Left lobe of liver (tissue), 2 donors: ENCODE results near the gene TMEM63B. TPM values are rescaled to one million over a fixed set of nuclear protein-coding genes. Genes with fewer than 3 reads are reported as not detected.

Experiments used
- ATAC-seq: fragments of 200-7000 bp; cut with Tn5 transposase; one replicate; pipeline ENCODE4 v1.9.1; 2020; ENCODE audit warnings: mild to moderate bottlenecking, moderate library complexity
- DNase-seq: peaks from one replicate; pipeline ENCODE4 v3.0.0-alpha.2; 2020; ENCODE audit warnings: low spot score
- total RNA-seq: library from RNA; stranded (reverse); gene quantifications from one replicate; pipeline ENCODE4 v1.2.1, GENCODE V29; 2021
- donor health status: DM: no; HTN: no; CAD: no; lungs with moderate emphysema.
- donor health status: DM: no; HTN: yes; CAD: no.

The TMEM63B gene
- total RNA-seq, 1 donor from 2014 or later: 38.0 TPM

DNA sequence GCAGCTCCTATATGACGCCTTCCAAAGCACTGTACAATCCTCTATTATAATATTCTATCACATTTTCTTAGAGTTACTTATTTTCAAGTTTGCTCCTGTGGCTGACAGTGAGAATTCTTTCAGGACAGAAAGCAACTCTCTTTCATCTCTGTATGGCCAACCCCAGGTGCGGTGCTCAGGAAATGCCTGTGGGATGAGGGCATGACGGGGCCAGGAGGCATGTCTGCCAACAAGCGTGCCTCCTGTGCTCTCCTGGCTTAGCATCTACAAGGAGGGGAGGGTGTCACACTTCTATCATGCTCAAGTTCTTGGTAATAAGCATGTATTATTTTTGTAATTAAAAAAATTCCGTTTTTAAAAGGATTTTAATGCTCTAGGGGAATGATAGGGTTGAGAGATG lies 11.5 kb upstream of the TMEM63B start:
- ATAC-seq (no peak), DNase-seq (no peak)

DNA sequence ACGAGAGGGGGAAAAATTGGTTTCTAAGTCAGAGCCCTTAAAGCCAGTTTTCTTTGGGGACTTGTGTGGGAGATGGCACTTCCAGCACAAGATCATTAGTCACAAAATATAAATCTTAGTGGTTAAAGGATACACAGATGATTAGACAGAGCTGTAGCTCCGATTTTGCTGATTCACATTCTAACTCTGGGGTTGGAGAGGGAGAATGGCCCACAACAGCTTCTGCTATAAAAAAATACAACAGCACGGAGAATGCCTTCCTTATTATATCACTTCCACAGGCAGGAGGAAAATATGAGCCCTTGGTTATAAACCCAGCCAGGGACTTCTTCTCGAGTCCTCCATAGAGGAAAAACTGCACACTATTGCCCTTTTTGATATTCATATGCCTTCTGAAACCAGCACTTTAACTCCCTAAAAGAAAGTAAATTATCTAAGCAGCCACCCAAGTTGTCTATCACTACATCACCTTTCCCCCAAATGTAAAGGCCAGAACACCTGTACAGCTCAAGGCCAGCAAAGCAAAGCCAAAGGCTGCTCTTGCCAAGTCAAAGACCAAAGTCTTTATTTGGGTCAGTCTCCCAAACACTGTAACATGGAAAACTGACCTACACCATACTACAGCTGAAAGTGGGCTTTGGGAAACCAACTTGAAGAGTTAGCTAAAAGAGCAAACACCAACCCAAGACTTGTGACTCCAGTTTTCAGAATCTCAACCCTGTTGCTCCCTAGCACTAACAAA lies 10.5 kb upstream of the TMEM63B start:
- ATAC-seq (peak; percentile 90), DNase-seq (peak; percentile 74)

DNA sequence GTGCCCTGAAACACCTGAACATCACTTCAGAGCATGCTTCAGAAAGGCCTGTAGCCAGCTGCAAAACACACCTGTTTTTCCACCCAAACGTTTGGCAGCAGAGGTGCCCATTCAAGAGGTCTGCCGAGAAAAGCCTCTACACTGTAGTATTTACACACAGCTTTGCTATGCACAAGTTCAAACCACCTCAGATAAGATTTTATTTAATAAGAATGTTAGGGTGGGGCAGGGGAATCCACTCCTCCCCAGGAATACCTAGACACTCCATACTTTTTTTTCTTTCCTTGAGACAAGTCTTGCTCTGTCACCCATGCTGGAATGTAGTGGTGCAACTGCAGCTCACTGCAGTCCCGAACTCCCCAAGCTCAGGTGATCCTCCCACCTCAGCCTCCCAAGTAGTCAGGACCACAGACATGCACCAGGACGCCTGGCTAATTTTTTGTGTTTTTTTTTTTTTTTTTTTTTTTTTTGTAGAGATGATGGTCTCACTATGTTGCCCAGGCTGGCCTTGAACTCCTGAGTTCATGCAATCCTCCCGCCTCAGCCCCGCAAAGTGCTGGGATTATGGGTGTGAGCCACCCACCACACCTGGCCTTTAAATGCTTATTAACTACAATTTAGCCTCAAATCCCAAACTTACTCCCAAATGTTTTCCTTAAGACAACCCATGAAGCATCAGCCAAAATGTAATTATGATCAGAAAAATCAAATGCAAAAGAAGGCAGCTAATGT lies 9.8 kb upstream of the TMEM63B start:
- peak; percentile 69 for ATAC-seq

DNA sequence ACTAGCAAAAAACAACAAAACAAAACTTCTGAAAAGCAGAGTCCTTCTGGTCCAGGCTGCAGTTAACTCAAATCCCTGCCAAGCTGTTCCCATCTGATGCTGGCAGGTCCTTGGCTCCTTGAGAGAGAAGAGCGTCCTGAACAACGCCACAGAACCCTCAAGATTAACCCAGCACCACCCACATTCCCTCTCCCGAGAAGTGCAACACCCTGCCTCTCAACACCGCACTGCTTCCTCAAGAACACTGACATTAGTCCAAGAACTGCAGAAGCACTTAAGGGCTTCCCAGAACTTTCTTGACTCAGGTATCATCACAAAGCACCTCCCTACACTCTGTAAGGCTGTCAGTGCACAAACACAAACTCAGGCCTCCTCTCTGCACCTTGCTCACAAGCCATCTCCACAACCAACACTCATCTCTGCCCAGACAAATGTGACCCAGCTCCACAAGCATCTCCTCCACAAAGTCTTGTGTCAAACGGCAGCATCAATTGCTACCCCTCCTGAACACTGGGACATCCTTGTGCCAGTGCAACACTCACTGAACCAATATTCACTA lies 7.6 kb upstream of the TMEM63B start:
- no peak for DNase-seq
- no peak for ATAC-seq

More for the DNA sequence above, 9.8 kb upstream of the TMEM63B start:
- DNase-seq: no peak

DNA sequence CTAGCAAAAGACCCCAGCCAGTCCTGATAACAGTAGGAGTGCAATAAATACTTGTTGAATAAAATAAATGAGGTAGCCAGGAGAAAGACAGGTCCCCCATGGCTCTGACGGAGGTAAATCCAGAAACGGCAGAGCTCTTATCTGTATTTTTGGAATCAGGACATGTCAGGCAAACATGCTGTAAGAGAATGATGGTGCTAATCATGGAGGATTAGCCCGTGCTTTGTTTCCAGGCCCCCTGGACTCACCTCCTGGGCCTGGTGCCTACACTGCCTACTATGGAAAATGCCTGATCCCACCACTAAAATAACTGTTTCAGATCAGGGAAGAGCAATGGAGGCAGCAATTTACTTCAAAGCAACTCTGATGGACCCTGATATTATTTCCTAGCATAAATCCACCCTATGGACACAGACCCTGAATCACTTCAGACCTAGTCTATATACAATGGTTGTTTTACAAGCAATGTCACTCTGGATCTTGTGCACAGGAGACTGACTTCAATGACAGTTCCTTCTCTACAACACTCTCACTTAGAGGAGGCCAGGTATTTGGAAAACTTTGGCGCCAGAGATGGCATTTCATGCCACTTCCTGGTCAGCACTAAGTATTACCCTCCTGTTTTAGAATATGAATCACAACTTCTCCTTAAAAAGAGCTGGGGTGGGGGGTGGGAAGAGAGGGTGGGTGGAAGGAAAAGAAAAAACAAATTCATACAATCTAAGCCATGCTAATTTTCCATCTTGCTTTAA lies 6.5 kb upstream of the TMEM63B start:
- DNase-seq (no peak), ATAC-seq (no peak)

DNA sequence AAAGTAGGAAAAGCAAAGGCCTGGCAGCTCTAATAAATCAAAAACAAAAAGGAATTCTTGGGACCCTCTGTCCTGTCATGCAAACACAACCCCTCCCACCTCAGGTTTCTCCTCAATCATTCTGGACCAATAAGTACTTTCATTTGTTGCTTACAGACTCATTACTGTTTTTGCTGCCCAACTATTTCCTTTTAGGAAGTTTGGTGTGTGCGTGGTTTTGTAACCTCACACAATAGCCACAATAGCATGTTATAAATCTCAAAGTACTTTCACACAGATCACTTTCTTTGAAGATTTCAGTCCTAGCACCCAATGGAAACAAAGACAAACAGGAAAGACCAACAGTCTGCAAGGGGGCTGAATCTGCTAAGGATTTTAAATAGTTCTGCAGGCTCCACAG lies 4.6 kb upstream of the TMEM63B start:
- ATAC-seq (no peak), DNase-seq (no peak)

DNA sequence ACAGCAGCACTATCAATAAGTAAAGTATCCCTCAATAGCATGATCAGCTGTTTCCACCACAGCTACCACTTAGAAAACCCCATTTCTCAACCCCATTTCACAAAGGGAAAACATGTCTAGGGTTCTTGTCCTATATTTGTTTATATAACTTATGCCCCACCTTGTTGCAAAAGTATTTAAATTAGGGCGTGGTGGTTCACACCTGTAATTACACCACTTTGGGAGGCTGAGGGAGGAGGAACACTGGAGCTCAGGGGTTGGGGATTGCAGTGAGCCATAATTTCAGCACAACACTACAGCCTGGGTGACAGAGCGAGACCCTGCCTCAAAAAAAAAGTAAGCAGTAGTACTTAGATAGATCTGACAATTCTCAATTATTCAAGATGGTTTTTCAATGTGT lies 3.8 kb upstream of the TMEM63B start:
- DNase-seq (no peak), ATAC-seq (no peak)

DNA sequence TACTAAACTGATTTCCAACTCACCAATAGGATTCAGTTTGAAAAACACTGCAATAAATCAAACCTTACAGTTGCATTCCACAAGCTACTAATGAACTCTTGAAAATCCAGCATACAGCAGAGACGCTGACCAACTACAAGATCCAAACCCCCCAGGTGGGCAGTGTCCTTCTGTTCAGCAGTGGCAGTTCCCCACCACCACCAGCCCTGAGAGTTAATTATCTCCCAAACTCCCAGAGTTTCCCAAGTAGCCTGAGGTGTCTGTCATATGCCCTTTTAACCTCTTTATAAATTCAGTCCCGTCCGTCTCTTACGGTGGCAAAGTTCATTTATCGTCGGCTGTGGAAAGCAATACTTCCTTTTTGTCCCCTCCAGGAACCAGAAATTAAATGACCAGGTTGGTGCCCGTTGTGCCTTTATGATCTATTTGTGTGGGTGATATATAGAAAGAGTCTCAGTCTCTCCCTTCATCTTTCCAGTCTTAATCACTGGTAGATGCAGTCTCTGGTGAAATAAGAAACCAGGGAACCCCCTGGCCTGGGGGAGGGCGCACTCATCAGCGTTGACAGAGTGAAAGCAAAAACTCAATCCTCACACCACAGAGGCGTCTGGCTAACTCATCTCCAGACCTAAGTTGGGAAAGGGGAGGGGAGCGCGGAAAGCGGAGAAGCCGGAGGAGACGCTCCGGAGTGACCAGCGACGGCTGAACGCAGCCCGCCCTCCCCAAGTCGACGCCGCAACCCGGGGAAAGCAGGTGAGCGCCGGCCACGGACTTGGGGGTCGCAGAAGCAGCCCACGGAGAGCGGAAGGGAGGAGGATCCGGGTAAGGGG lies 819 bp upstream of the TMEM63B start:
- DNase-seq (peak; percentile 54), ATAC-seq (peak; percentile 46)

DNA sequence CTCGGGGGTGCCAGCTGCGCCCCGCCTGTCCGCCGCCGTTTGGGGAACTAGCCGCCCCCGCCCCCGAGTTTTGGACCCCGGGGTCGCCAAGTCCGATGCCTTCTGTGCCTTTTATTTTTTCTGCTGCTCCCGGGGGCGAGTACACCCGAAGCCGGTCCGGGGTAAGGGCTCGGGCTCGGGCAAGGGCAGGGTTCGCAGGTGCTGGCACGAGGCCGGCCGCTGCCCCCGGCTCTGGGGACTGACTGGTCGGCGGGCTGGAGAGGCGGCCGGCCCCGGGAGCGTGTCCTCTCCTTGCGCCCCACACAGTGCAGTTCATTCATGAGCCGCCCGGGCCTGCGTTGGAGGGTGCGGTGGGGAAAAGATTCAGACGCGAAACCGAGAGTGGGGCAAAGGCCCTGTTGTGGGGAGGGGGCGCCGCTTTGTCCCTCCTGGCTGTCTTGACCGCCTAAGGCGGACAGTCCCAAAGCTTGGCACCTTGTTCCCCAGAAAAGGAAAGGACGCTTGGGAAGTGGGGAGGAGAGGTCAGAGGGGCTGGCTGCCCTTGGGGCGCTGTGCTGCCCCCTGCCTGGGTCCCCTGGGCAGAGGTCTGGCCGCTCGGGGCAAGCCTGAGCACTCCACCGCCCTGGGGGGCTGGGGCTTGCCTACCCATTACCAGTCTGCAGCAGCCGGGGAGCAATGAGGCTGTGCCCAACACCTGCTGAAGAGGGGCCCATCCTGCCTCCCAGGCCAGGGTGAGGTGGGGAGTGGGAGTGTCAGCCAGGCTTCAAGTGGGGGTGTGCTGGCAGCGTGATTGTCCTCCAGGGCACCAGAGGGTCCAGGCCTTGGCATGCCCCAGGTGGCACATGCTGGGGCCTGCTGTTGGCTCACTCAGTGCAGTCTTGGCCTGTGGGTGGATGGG lies 915 bp downstream of the TMEM63B start:
- ATAC-seq (peak; percentile 43), DNase-seq (peak; percentile 58)

DNA sequence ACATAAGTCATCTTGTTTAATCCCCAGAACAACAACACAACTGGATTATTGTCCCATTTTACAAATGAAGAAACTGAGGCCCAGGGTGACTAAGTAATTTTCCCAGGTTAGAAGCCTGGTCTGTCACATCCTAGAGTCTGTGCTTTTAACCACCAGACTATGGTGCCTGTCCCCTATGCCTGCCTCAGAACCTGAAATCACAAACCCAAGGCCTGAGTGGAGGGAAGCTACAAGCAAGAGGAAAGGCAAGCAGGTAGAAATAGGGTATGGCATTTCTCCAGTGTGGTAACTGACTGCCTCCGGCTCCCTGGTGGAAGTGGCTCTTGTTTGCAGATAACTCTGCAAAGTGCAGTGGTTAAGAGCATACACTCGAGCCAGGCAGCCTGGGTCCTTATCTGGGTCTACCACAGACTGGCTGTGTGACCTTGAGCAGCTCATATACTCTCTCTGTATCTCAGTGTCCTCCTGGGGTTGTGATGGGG lies 2.5 kb downstream of the TMEM63B start:
- ATAC-seq (no peak), DNase-seq (no peak)

DNA sequence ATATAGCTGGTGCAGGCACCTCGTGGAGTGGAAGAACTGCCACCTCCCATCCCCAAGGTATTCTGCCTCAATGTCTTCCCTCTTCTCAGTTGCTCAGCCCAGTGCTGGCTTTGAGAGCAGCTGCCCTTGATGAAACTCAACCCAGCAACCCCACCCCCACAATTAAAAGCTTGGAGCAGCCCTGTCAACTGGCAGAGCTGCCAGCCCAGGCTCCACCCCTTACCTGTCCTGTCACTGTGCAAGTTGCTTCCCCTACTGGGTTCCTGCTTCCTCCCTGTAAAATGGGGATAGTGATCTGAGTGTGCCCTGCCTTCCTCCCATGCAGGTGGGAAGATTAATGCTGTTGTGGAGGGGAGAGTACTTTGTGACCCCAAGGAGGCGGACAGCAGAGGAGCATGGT lies 4.5 kb downstream of the TMEM63B start:
- DNase-seq: no peak
- ATAC-seq: no peak

DNA sequence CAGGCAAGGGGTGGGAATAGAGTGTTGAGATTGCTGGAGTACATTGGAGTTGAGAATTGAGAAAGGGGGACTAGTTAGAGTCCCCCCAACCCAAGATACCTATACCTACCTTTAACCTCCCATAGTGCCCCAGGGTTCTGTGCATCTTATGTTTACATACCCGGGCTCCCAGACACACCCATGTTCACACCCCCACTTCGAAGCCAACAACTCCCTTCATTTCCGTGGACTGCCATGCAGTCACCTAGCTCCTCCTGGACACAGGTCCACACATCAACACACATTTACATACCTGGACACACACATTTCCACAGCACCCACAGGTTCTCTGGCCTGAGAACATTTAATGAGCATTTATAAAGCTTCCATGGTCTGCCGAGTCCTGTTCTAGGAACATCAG lies 5.1 kb downstream of the TMEM63B start:
- no peak for DNase-seq
- ATAC-seq: no peak

DNA sequence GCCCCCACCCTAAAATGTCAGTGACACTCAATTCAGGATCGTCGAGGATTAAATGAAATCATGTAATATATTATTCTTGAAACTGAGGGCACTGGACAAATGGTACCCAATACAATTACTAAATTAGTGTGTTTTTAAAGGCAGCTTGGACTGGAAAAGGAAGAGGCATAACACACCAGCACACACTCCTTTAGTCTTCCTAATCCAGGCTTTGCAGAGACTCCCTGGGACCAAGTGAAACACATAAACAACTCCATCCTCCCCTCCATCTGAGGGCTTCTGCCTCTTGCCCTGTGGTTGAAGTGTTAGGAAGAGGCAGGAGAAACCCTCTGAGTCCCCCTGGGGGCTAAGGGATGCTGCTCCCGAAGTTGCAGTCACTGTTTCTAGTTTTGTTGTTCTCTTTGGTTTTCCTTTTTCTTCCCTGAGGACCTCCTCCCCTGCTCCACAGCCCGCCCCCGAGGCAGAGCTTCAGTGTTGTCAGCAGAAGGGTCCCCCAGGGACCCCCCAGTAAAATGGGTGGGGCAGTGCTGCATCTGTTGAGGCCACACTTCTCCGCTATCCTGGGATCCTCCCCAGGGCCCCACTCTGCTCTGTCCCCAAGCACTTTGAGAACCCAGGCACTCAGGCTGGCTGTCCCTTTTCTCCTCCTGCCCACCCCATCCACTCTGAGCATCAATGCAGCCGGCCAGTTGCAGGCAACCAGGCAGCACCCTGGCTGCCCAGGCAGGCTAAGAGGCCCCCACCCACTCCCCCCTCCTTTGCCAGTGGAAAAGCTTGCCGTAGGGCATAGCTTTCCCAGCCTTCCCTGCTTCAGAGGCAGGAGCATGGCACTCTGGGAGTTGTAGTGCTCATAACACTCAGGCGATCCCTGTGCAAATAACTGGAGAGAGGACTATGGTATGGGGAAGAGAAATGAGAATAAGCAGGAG lies 5.9 kb downstream of the TMEM63B start:
- no peak for DNase-seq
- peak; percentile 51 for ATAC-seq

DNA sequence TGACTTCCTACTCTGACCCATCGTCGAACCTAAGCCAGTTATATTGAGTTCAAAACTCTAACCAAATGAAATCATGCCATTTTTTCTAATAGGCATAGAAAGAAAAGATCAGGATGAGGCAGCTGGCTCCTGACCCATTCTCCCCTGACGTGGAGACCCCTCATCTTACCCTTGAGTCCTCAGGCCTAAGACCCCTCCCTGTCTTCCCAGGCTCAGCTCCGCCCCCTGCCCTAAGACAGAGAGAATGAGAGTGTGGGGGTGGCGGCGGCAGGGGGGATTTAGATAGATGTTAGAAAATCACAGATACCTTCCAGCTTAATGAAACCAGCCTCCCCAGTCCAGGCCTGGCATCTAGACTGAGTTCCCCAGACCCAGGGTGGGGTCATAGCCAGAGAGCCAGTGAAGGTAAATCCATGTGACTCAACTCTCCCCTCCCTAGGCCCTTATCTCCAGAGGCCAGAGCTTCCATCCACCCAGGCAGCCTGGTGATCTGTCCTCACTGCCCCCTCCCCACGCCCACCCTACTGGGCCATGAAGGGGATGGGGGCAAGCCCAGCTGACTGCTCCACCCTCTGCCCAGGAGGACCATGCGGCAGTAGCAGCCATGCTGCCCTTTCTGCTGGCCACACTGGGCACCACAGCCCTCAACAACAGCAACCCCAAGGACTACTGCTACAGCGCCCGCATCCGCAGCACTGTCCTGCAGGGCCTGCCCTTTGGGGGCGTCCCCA lies 6.8 kb downstream of the TMEM63B start:
- no peak for DNase-seq

DNA sequence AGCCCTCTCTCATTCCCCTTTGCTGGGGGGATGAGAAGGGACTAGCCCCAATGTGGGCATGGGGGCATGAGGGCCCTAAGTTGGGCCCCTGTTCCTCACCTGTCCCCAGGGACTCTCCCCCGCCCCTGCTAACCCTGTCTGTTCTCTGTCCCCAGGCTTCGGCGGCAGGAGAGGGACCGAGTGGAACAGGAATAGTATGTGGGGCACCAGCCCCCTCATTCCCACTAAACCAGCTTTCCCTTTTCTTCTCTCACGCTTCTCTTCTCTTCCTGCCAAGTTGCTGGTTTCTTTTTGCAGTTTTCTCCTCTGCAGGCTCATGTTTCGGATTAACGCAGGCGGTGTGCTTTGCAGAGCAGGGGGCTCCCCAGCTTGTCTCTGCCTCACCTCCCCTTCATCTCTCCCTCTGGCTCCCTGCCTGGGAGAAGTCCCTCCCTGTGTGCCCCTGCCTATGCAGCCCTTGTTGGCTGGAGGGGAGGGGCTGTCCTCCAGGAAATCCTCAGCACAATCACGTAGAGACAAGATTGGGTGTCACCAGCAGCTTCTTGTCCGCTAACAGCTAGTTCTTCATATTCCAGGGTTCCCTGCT lies 7.9 kb downstream of the TMEM63B start:
- ATAC-seq (no peak), DNase-seq (no peak)

More for the DNA sequence above, 6.8 kb downstream of the TMEM63B start:
- ATAC-seq: no peak

DNA sequence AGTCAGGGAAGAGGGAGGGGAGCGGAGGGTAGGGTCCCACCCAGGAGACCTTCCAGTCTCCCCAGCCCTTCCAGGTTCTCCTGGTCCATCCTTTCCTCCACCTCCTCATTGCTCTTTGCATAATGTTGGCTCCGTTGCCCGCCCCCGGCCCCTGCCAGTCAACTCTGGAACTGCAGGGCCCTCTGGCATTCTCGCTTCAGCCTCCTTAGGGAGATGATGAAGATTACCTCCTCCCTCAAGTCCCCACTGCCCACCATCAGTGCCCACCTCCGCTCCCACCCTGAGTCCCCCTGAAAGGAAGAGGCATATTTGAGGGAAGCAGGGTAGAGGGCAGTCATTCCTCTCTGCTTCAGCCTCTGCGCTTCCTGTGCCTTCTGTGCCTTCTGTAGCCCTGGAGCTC lies 8.5 kb downstream of the TMEM63B start:
- DNase-seq: no peak
- ATAC-seq: no peak

DNA sequence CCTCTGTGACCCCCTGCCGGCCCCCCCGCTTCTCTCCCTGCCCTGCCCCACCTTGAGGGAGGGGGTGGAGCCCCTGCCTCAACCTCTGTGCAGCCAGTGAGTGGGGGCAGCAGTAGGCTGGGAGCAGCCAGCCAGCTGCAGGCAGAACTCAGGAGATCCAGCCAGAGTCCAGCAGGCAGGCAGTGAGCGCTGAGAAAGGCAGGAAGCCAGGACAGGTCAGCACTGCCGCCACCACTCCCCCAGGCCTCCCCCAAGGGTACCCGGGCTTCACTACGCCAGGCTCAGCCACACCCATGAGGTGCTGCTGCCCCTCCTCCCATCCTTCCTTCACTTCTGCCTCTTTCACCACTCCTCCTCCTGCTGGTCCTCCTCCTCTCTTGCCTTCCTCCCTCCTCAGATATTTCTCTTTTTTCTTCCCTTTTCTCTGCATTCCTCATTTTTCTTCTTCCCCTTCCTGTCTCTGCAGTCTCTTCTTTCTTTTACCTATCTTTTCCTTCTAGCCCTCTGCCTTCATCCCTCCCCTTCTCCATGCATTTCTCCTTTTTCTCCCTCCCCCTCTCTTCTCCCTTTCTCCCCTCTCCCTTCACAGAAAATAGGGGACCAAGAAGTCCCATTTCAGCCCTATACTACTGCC lies 11.5 kb downstream of the TMEM63B start:
- no peak for ATAC-seq
- no peak for DNase-seq
